ENCODE data around the gene GMEB2. TPM values are rescaled to one million over a fixed set of nuclear protein-coding genes. Genes with fewer than 3 reads are reported as not detected.

The GMEB2 gene
- total RNA-seq, 1 experiment from 2014 or later = 21.5 TPM

- Mint-ChIP-seq H3K9me3 (ENCODE audit: unreplicated experiment) (peaks cover 14% of the 10 kb centered on the region), H3K4me1 (ENCODE audit: low read depth, unreplicated experiment) (no peaks in the 10 kb centered on the region), H3K36me3 (ENCODE audit: insufficient read depth, unreplicated experiment) (peaks cover 34% of the 10 kb centered on the region), H3K27ac (ENCODE audit: unreplicated experiment) (no peak overlapping the region), H3K27me3 (ENCODE audit: insufficient read depth, unreplicated experiment) (no peaks in the 10 kb centered on the region), H3K4me3 (ENCODE audit: unreplicated experiment) (no peak overlapping the region)
- H3K36me3 ChIP-seq (ENCODE audit: control insufficient read depth, insufficient read depth, low read length) = peaks cover 7% of the 10 kb centered on the region
- H3K4me1 ChIP-seq = no peaks in the 10 kb centered on the region
- peaks cover 7% of the 10 kb centered on the region for H3K9me3 ChIP-seq
- intact Hi-C loops (cut with micrococcal nuclease; ENCODE audit: unreplicated experiment) = no loop called here
- no peak for TF ChIP-seq CTCF (IDR thresholded peaks at IDR 0.05; ENCODE audit: insufficient read depth in 1 of 2, low read depth in 1 of 2, low read length in 1 of 2, severe bottlenecking in 1 of 2, unreplicated experiment in 1 of 2)
- DNase-seq = no peak
- BruUV-seq (replicated peaks) = no TSS peak
- no peak overlapping the region for H3K4me3 ChIP-seq (ENCODE audit: low read depth, low read length)
- POLR2A ChIA-PET = no interaction called here
- H3K27me3 ChIP-seq (replicated peaks; ENCODE audit: control insufficient read depth, insufficient read depth, low read length) = no peaks in the 10 kb centered on the region
- CTCF ChIA-PET = no interaction called here
Observed at GRCh38 chr20:63611646-63612045, 15.3 kb downstream of the GMEB2 start.

- no peak for DNase-seq
- Histone ChIP-seq H3K9me3 (peaks cover 7% of the 10 kb centered on the region), H3K4me1 (no peaks in the 10 kb centered on the region), H3K36me3 (ENCODE audit: control insufficient read depth, insufficient read depth, low read length) (peaks cover 4% of the 10 kb centered on the region; the same call in 1 of the 2 replicates), H3K27me3 (replicated peaks; ENCODE audit: control insufficient read depth, insufficient read depth, low read length) (no peaks in the 10 kb centered on the region), H3K4me3 (ENCODE audit: low read depth, low read length) (no peak overlapping the region)
- POLR2A ChIA-PET = interaction anchor here (1.4 kb wide), 1 partner anchor 16 kb away, joined by 3 read pairs; the partner anchor contains the start of gene GMEB2
- H3K27me3 Mint-ChIP-seq (ENCODE audit: insufficient read depth, unreplicated experiment) = no peaks in the 10 kb centered on the region
- TF ChIP-seq CTCF (IDR thresholded peaks at IDR 0.05; ENCODE audit: insufficient read depth in 1 of 2, low read depth in 1 of 2, low read length in 1 of 2, severe bottlenecking in 1 of 2, unreplicated experiment in 1 of 2) = no peak
- no TSS peak for BruUV-seq (replicated peaks)
- H3K27ac Mint-ChIP-seq (ENCODE audit: unreplicated experiment) = no peak overlapping the region
- CTCF ChIA-PET = no interaction called here
- H3K4me3 Mint-ChIP-seq (ENCODE audit: unreplicated experiment) = no peak overlapping the region
- H3K9me3 Mint-ChIP-seq (ENCODE audit: unreplicated experiment) = peaks cover 14% of the 10 kb centered on the region
- H3K4me1 Mint-ChIP-seq (ENCODE audit: low read depth, unreplicated experiment) = no peaks in the 10 kb centered on the region
- H3K36me3 Mint-ChIP-seq (ENCODE audit: insufficient read depth, unreplicated experiment) = peaks cover 31% of the 10 kb centered on the region
- intact Hi-C loops (cut with micrococcal nuclease; ENCODE audit: unreplicated experiment) = no loop called here
Observed at GRCh38 chr20:63610581-63611435, 16.1 kb downstream of the GMEB2 start.

- intact Hi-C loops (cut with micrococcal nuclease; ENCODE audit: unreplicated experiment) = no loop called here
- ChIA-PET POLR2A (no interaction called here), CTCF (interaction anchor here (0.6 kb wide), 1 partner anchor 54 kb away, joined by 3 read pairs; no protein-coding TSS in a partner anchor)
- no peaks in the 10 kb centered on the region for H3K4me1 ChIP-seq
- H3K9me3 ChIP-seq = no peaks in the 10 kb centered on the region
- H3K27ac Mint-ChIP-seq (ENCODE audit: unreplicated experiment) = no peak overlapping the region
- DNase-seq = no peak
- BruUV-seq (replicated peaks) = no TSS peak
- H3K27me3 Mint-ChIP-seq (ENCODE audit: insufficient read depth, unreplicated experiment) = no peaks in the 10 kb centered on the region
- H3K27me3 ChIP-seq (replicated peaks; ENCODE audit: control insufficient read depth, insufficient read depth, low read length) = no peaks in the 10 kb centered on the region
- 0 out of 2 replicates have a peak, but pooled peaks cover 1% of the 10 kb centered on the region for H3K36me3 ChIP-seq (ENCODE audit: control insufficient read depth, insufficient read depth, low read length)
- H3K9me3 Mint-ChIP-seq (ENCODE audit: unreplicated experiment) = no peaks in the 10 kb centered on the region
- H3K36me3 Mint-ChIP-seq (ENCODE audit: insufficient read depth, unreplicated experiment) = peaks cover 24% of the 10 kb centered on the region
- H3K4me1 Mint-ChIP-seq (ENCODE audit: low read depth, unreplicated experiment) = no peaks in the 10 kb centered on the region
- no peak for TF ChIP-seq CTCF (IDR thresholded peaks at IDR 0.05; ENCODE audit: insufficient read depth in 1 of 2, low read depth in 1 of 2, low read length in 1 of 2, severe bottlenecking in 1 of 2, unreplicated experiment in 1 of 2)
- H3K4me3 Mint-ChIP-seq (ENCODE audit: unreplicated experiment) = no peak overlapping the region
- H3K4me3 ChIP-seq (ENCODE audit: low read depth, low read length) = no peak overlapping the region
Observed at GRCh38 chr20:63606686-63607085, 20.2 kb downstream of the GMEB2 start.

Data from Caco-2 (cell line).